ENCODE data around the gene TLR1. TPM values are rescaled to one million over a fixed set of nuclear protein-coding genes. Genes with fewer than 3 reads are reported as not detected.

Gene TLR1
- total and polyA plus RNA-seq, 2 donors from 2014 or later: 1.8 to 18.0 TPM

GRCh38 chr4:38752372-38752940, 52.1 kb downstream of the TLR1 start:
- DNase-seq (peak in 3 of 5 donors; percentile 64 to 92 (median 91)), FAIRE-seq (no peak)
- peaks cover 7 to 14% (median 7%) of the 10 kb centered on the region in 3 donors for H3K4me1 ChIP-seq (ENCODE audit: control insufficient read depth in 2 of 3, insufficient read depth in 2 of 3, low read depth in 1 of 3, low read length in 3 of 3)
- no peaks in the 10 kb centered on the region for H3K27me3 ChIP-seq (ENCODE audit: control insufficient read depth, insufficient read depth, low read length)
- peak overlapping the region in 1 of 3 donors; percentile 9 for H3K4me3 ChIP-seq (ENCODE audit: low read length in 3 of 3)
- H3K27ac ChIP-seq (ENCODE audit: low read depth in 2 of 2, low read length in 2 of 2): peak overlapping the region; percentile 33 to 73
- TF ChIP-seq CTCF (IDR thresholded peaks at IDR 0.05; ENCODE audit: borderline replicate concordance, extremely low read depth, insufficient read depth): no peak
- H3K9ac ChIP-seq (ENCODE audit: low read length in 3 of 3): no peak overlapping the region
- H3K36me3 ChIP-seq (ENCODE audit: control insufficient read depth in 2 of 3, insufficient read depth in 3 of 3, low read length in 3 of 3): no peaks in the 10 kb centered on the region
- intact Hi-C loops (cut with DNase I): no loop called here
- H3K9me3 ChIP-seq (ENCODE audit: control insufficient read depth in 2 of 3, insufficient read depth in 1 of 3, low read length in 3 of 3): peaks cover 0 to 1% (median 0%) of the 10 kb centered on the region in 3 donors

GRCh38 chr4:38751341-38752010, 53.1 kb downstream of the TLR1 start:
- no peak for TF ChIP-seq CTCF (IDR thresholded peaks at IDR 0.05; ENCODE audit: borderline replicate concordance, extremely low read depth, insufficient read depth)
- no peak overlapping the region for H3K4me3 ChIP-seq (ENCODE audit: low read length in 3 of 3)
- H3K9me3 ChIP-seq (ENCODE audit: control insufficient read depth in 2 of 3, insufficient read depth in 1 of 3, low read length in 3 of 3): peaks cover 0 to 1% (median 0%) of the 10 kb centered on the region in 3 donors
- H3K27ac ChIP-seq (ENCODE audit: low read depth in 2 of 2, low read length in 2 of 2): no peak overlapping the region
- no peaks in the 10 kb centered on the region for H3K36me3 ChIP-seq (ENCODE audit: control insufficient read depth in 2 of 3, insufficient read depth in 3 of 3, low read length in 3 of 3)
- DNase-seq (peak in 1 of 5 donors; percentile 49), FAIRE-seq (no peak)
- no peaks in the 10 kb centered on the region for H3K27me3 ChIP-seq (ENCODE audit: control insufficient read depth, insufficient read depth, low read length)
- H3K9ac ChIP-seq (ENCODE audit: low read length in 3 of 3): no peak overlapping the region
- peaks cover 7 to 14% (median 7%) of the 10 kb centered on the region in 3 donors for H3K4me1 ChIP-seq (ENCODE audit: control insufficient read depth in 2 of 3, insufficient read depth in 2 of 3, low read depth in 1 of 3, low read length in 3 of 3)
- intact Hi-C loops (cut with DNase I): no loop called here

- H3K4me1 ChIP-seq (ENCODE audit: control insufficient read depth in 2 of 3, insufficient read depth in 2 of 3, low read depth in 1 of 3, low read length in 3 of 3): peaks cover 7 to 14% (median 7%) of the 10 kb centered on the region in 3 donors
- DNase-seq (no peak), FAIRE-seq (no peak)
- TF ChIP-seq CTCF (IDR thresholded peaks at IDR 0.05; ENCODE audit: borderline replicate concordance, extremely low read depth, insufficient read depth): no peak
- H3K9me3 ChIP-seq (ENCODE audit: control insufficient read depth in 2 of 3, insufficient read depth in 1 of 3, low read length in 3 of 3): peaks cover 0 to 1% (median 0%) of the 10 kb centered on the region in 3 donors
- no peak overlapping the region for H3K9ac ChIP-seq (ENCODE audit: low read length in 3 of 3)
- H3K27ac ChIP-seq (ENCODE audit: low read depth in 2 of 2, low read length in 2 of 2): no peak overlapping the region
- H3K4me3 ChIP-seq (ENCODE audit: low read length in 3 of 3): no peak overlapping the region
- H3K27me3 ChIP-seq (ENCODE audit: control insufficient read depth, insufficient read depth, low read length): no peaks in the 10 kb centered on the region
- intact Hi-C loops (cut with DNase I): no loop called here
- no peaks in the 10 kb centered on the region for H3K36me3 ChIP-seq (ENCODE audit: control insufficient read depth in 2 of 3, insufficient read depth in 3 of 3, low read length in 3 of 3)
Measured at GRCh38 chr4:38749336-38749735, 55.3 kb downstream of the TLR1 start.

Measured in kidney (tissue), 14 donors.